Esophagus squamous epithelium (tissue), 4 donors: ENCODE data around the gene TPM1.
A peak's percentile ranks its signal among the peaks of the same experiment; 100 is the strongest.

Source experiments
- POLR2A ChIP-seq, 4 donors: fragments of 450-650 bp; IDR thresholded peaks; one replicate each; pipeline ENCODE4 v1.6.1; 2017; ENCODE audit warnings: antibody characterized with exemption in 4 of 4, mild to moderate bottlenecking in 4 of 4, moderate library complexity in 3 of 4
- TF ChIP-seq, protein P1 (sequence below), 6 experiments: fragments of 450-650 bp in 4 of 6; fragments of 200-600 bp in 2 of 6; sonication (generic) in 2 of 6; IDR thresholded peaks; one replicate each; pipeline ENCODE4 v1.5.1; 2016 to 2019; ENCODE audit warnings: antibody characterized with exemption in 6 of 6, mild to moderate bottlenecking in 4 of 6, moderate library complexity in 4 of 6

DNA sequence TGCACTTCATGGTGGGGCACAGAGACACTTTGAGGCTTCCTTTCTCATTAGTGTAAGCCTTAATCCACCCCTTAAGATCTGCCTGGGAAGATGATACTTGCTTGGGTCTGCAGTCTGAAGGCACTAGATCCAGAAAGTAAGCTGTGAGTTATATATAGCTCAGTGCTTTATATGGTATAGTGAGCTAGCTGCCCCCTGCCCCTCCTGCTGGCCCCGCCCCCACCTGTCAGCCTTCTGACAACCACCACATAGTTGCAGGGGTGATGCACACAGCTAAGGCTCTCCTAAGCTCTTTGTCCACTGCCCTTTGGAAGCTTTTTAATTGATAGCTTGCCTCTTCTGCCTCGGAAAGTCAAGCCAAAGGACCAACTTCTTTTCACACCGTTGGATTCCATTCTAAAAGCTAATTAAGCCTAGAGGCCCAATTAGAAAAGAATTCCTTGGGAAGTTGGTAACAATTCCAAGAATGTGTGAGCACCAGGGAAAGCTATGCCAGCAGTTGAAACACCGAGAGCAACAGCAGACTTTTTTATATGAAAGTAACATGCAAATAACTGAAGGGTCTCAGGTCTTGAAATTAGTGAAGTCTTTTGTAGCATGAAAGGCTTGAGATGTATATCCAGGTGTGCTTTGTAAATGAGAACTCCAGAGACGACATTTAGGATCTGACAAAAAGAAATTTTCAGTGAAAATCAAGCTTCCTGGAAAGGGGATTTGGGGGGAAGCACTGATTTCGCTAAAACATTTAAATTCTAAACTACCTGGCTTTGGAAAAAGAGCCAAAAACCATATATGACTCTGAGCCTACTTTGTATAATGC is 2.3 kb downstream of the TPM1 start:
- TF ChIP-seq, protein P1, sequence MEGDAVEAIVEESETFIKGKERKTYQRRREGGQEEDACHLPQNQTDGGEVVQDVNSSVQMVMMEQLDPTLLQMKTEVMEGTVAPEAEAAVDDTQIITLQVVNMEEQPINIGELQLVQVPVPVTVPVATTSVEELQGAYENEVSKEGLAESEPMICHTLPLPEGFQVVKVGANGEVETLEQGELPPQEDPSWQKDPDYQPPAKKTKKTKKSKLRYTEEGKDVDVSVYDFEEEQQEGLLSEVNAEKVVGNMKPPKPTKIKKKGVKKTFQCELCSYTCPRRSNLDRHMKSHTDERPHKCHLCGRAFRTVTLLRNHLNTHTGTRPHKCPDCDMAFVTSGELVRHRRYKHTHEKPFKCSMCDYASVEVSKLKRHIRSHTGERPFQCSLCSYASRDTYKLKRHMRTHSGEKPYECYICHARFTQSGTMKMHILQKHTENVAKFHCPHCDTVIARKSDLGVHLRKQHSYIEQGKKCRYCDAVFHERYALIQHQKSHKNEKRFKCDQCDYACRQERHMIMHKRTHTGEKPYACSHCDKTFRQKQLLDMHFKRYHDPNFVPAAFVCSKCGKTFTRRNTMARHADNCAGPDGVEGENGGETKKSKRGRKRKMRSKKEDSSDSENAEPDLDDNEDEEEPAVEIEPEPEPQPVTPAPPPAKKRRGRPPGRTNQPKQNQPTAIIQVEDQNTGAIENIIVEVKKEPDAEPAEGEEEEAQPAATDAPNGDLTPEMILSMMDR (IDR thresholded peaks at IDR 0.05), result no peak
- peak in 2 of 4 donors; percentile 34 to 35 for TF ChIP-seq POLR2A (IDR thresholded peaks at IDR 0.05)
